KMS-11 (cell line): ENCODE measurements around the gene FAM174C.

Source experiments
- H2AFZ ChIP-seq: fragments of 200-600 bp; sonication (generic); 2 replicates; pipeline ENCODE4 v1.6.1; 2016; ENCODE audit warnings: antibody characterized with exemption, mixed run types, low read depth
- H3K27ac ChIP-seq: fragments of 200-600 bp; sonication (generic); 2 replicates; pipeline ENCODE4 v1.6.1; 2016; ENCODE audit warnings: mild to moderate bottlenecking, mixed run types
- H3K27me3 ChIP-seq: fragments of 200-600 bp; sonication (generic); 2 replicates; pipeline ENCODE4 v1.6.1; 2017; ENCODE audit warnings: mild to moderate bottlenecking, low read depth, mixed run types, moderate library complexity; ENCODE audit not compliant: insufficient read depth
- H3K36me3 ChIP-seq: fragments of 200-600 bp; sonication (generic); 2 replicates; pipeline ENCODE4 v1.6.1; 2017; ENCODE audit warnings: mild to moderate bottlenecking, mixed run types; ENCODE audit not compliant: insufficient read depth
- H3K4me1 ChIP-seq: fragments of 200-600 bp; sonication (generic); 2 replicates; pipeline ENCODE4 v1.6.1; 2016; ENCODE audit warnings: mild to moderate bottlenecking, low read depth, mixed run types; ENCODE audit not compliant: poor library complexity, severe bottlenecking
- H3K4me2 ChIP-seq: fragments of 200-600 bp; sonication (generic); 2 replicates; pipeline ENCODE4 v1.7.0; 2016; ENCODE audit warnings: mild to moderate bottlenecking, mixed run types
- H3K4me3 ChIP-seq: fragments of 200-600 bp; sonication (generic); IDR thresholded peaks from 2 replicates; pipeline ENCODE4 v1.6.1; 2017; ENCODE audit warnings: low read depth, low read length, mixed read lengths; ENCODE audit not compliant: insufficient read depth
- H3K79me2 ChIP-seq: fragments of 200-600 bp; sonication (generic); 2 replicates; pipeline ENCODE4 v1.6.1; 2016; ENCODE audit warnings: low read depth, mixed run types; ENCODE audit not compliant: insufficient read depth
- H3K9ac ChIP-seq: fragments of 200-600 bp; sonication (generic); 2 replicates; pipeline ENCODE4 v1.6.1; 2016; ENCODE audit warnings: mild to moderate bottlenecking, mixed run types
- H4K20me1 ChIP-seq: fragments of 200-600 bp; sonication (generic); 2 replicates; pipeline ENCODE4 v1.6.1; 2016; ENCODE audit warnings: mild to moderate bottlenecking, mixed run types; ENCODE audit not compliant: insufficient read depth
- CTCF ChIP-seq: fragments of 200-600 bp; sonication (generic); conservative IDR thresholded peaks from 2 replicates; pipeline ENCODE4 v1.6.1; 2017; ENCODE audit warnings: low read depth, mild to moderate bottlenecking, antibody characterized with exemption, low read length, moderate library complexity, mixed read lengths

FAM174C gene

GRCh38 chr19:1234051-1234954 is 41.0 kb upstream of the FAM174C start:
- no peaks in the 10 kb centered on the region for H3K4me1 ChIP-seq
- no peaks in the 10 kb centered on the region for H4K20me1 ChIP-seq
- TF ChIP-seq CTCF = no peak

DNA sequence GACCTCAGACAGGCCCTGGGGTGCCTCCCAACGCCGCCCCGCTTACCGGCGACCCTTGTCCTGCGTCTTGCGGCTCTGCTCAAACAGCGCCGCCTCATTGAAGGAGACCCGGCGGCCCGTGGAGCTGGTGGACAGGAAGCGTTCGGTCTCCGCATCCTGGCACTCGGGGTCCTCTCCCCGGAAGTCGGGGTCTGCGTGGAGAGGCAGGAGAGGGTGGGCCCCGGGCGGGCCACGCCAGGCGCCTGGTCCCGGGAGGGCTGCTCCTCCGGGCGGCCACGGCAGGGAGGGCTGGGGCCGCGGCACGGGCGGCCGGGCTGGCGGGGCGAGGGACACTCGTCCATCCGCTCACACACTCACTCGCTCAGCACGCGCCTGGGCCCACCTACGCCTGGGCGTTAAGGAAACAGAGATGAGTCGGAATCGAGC is 40.4 kb upstream of the FAM174C start:
- H4K20me1 ChIP-seq = no peaks in the 10 kb centered on the region
- H3K9ac ChIP-seq = no peak overlapping the region
- TF ChIP-seq CTCF = no peak
- peaks cover 4% of the 10 kb centered on the region for H3K4me1 ChIP-seq
- no peaks in the 10 kb centered on the region for H3K79me2 ChIP-seq
- no peaks in the 10 kb centered on the region for H3K36me3 ChIP-seq
- no peak overlapping the region for H2AFZ ChIP-seq
- H3K27me3 ChIP-seq = peaks cover 24% of the 10 kb centered on the region
- H3K4me3 ChIP-seq = no peak overlapping the region
- no peak overlapping the region for H3K27ac ChIP-seq
- no peak overlapping the region for H3K4me2 ChIP-seq

More at GRCh38 chr19:1234051-1234954, 41.0 kb upstream of the FAM174C start:
- Histone ChIP-seq H3K27me3 (peaks cover 22% of the 10 kb centered on the region), H3K27ac (no peak overlapping the region), H3K9ac (no peak overlapping the region), H3K79me2 (no peaks in the 10 kb centered on the region), H3K4me3 (no peak overlapping the region), H3K4me2 (no peak overlapping the region), H3K36me3 (no peaks in the 10 kb centered on the region), H2AFZ (no peak overlapping the region)

DNA sequence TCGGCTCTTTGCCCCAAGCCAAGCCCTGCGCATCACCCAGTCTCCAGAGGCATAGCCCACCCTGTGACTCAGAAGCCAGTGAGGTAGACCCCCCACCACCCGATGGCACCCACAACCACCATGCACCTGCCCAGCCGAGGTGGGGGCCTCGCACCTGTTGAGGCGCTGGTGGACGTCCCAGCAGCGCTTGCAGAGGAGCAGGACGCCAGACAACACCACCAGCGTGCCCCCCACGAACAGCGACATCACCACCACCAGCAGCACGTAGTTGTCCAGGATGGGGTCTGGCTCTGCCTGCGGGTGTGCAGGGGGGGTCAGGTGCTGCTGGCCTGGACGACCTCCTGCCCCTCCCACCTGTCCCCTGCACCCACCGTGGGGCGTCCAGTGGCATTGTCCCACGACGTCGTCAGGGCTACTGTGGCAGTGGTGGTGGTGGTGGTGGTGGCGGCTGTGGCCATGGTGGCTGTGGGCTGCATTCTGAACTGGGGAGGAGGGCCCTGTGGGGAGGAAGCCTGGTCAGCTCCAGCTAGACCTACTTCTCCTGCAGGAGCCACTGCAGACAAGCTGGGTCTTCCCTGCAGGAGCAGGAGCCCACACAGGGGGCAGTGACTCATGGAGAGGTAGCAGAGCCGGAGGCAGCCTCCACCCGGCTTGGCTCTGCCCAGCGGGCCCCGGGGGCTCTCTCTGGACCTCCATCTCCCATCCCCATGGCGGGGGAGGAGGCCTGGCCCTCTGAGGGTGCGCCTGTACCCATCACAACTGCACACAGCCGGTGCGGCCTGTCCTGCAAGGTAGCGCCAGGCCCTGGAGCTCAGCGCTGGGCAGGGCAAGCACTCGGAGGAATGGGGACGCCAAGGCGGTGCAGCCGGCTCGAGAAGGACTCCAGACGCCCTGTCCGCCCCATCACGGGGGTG is 39.4 kb upstream of the FAM174C start:
- Histone ChIP-seq H3K36me3 (no peaks in the 10 kb centered on the region), H4K20me1 (no peaks in the 10 kb centered on the region), H3K4me1 (peaks cover 7% of the 10 kb centered on the region), H3K79me2 (no peaks in the 10 kb centered on the region), H3K9ac (no peak overlapping the region), H3K4me3 (no peak overlapping the region), H3K27me3 (peaks cover 24% of the 10 kb centered on the region), H3K27ac (no peak overlapping the region), H2AFZ (no peak overlapping the region), H3K4me2 (no peak overlapping the region)
- TF ChIP-seq CTCF = no peak

GRCh38 chr19:1236576-1236975 is 38.8 kb upstream of the FAM174C start:
- Histone ChIP-seq H3K4me1 (peaks cover 12% of the 10 kb centered on the region), H3K9ac (no peak overlapping the region), H4K20me1 (no peaks in the 10 kb centered on the region), H3K27me3 (peaks cover 24% of the 10 kb centered on the region), H3K36me3 (no peaks in the 10 kb centered on the region), H3K4me3 (no peak overlapping the region), H3K27ac (no peak overlapping the region), H2AFZ (no peak overlapping the region), H3K79me2 (no peaks in the 10 kb centered on the region), H3K4me2 (no peak overlapping the region)
- no peak for TF ChIP-seq CTCF
